Measurements from ENCODE around the gene FAM171A2.

The FAM171A2 gene

GRCh38 chr17:44359006-44359405, 4.6 kb downstream of the FAM171A2 start:
- TF ChIP-seq CTCF (IDR thresholded peaks at IDR 0.05) (no peak), ZFX (IDR thresholded peaks at IDR 0.05; ENCODE audit: borderline replicate concordance) (no peak)
- no peak overlapping the region for H3K27ac ChIP-seq

- H3K27ac ChIP-seq = no peak overlapping the region
- TF ChIP-seq CTCF (IDR thresholded peaks at IDR 0.05) (no peak), ZFX (IDR thresholded peaks at IDR 0.05; ENCODE audit: borderline replicate concordance) (no peak)
Observed at GRCh38 chr17:44358066-44358465, 5.6 kb downstream of the FAM171A2 start.

GRCh38 chr17:44356241-44356640, 7.4 kb downstream of the FAM171A2 start:
- no peak for TF ChIP-seq ZFX (IDR thresholded peaks at IDR 0.05; ENCODE audit: borderline replicate concordance)
- TF ChIP-seq CTCF (IDR thresholded peaks at IDR 0.05) = no peak
- H3K27ac ChIP-seq = no peak overlapping the region

GRCh38 chr17:44355642-44356099, 8.0 kb downstream of the FAM171A2 start:
- no peak overlapping the region for H3K27ac ChIP-seq
- no peak for TF ChIP-seq CTCF (IDR thresholded peaks at IDR 0.05)
- TF ChIP-seq ZFX (IDR thresholded peaks at IDR 0.05; ENCODE audit: borderline replicate concordance) = no peak

GRCh38 chr17:44354582-44355561, 8.8 kb downstream of the FAM171A2 start:
- TF ChIP-seq CTCF (IDR thresholded peaks at IDR 0.05) (peak; percentile 79), ZFX (IDR thresholded peaks at IDR 0.05; ENCODE audit: borderline replicate concordance) (no peak)

GRCh38 chr17:44353672-44354331, 9.9 kb downstream of the FAM171A2 start:
- TF ChIP-seq CTCF (IDR thresholded peaks at IDR 0.05) (no peak), ZFX (IDR thresholded peaks at IDR 0.05; ENCODE audit: borderline replicate concordance) (no peak)
- peak overlapping the region; percentile 71 for H3K27ac ChIP-seq

More at GRCh38 chr17:44354582-44355561, 8.8 kb downstream of the FAM171A2 start:
- peak overlapping the region; percentile 71 for H3K27ac ChIP-seq
